Stimulated activated CD8-positive, alpha-beta memory T cell treated with anti-CD3 and anti-CD28 coated beads, Interleukin-15, amount 100 ng/mL, for 4 hours (primary cell): ENCODE data around the gene RAB40A.
A peak's percentile ranks its signal among the peaks of the same experiment; 100 is the strongest.

Experiments used
- DNase-seq, 2 donors: peaks; one replicate each; pipeline ENCODE4 v3.0.0-alpha.2; 2020; ENCODE audit warnings: low read depth in 2 of 2

Gene RAB40A, protein sequence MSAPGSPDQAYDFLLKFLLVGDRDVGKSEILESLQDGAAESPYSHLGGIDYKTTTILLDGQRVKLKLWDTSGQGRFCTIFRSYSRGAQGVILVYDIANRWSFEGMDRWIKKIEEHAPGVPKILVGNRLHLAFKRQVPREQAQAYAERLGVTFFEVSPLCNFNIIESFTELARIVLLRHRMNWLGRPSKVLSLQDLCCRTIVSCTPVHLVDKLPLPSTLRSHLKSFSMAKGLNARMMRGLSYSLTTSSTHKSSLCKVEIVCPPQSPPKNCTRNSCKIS

DNA sequence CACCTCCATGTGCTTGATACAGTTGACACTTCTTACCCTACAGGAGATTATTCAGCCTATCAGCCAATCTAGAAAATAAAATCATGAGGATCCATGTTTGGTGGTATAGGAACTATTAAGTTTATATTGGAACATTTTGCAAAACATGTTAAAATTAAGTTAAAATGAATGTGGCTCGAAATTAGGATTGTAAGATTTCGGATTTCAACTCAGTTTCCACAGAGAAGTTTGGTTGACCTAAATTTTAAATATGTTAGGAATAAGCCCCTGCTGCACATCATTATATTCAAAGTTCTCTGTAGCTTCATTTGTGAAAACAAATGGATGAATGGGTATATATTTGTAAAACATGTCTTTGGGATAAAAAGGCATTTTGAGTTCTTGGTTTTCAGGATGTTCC lies at the start of gene RAB40A:
Gene RAB40A (minus strand): TSS at position 101 of the 400 bp plus-strand sequence. CDS start 18,733 bp downstream, outside the sequence.
- DNase-seq = no peak

DNA sequence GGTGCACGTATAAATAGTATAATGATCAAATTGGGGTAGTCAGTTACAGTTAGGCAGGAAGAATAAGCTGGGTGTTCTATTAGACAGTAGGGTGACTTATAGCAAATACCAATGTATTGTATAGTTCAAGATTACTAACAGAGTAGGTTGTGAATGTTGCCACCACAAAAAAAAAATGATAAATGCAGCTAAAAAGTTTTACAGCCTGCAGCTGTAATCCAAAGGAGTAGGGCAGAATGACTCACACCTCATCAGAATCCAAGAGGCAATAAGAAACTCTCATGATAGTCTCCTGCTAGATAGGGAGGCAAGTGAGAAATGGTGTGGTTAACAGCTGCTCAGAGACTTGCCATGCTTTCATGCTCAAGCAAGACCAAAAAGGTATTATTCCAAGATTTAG lies 46.5 kb upstream of the RAB40A start:
- DNase-seq = no peak

DNA sequence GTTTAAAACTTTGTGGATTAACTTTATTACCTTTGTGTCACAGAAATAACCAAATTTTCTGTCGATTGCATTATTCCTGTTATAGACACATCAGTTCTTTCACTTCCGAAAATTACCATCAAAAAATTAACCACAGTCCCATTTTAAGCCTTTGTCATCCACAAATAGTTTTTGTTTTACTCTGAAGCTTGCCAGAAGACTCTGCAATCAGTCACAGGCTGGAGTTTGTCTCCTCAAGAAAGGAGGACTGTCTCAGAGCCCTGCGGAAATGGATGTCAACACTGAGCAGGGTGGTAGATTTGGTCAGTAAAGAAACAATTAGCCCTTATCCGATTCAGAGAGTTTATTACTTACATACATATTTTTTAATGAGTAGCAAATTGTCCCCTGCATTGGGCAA lies 45.9 kb upstream of the RAB40A start:
- DNase-seq = no peak

DNA sequence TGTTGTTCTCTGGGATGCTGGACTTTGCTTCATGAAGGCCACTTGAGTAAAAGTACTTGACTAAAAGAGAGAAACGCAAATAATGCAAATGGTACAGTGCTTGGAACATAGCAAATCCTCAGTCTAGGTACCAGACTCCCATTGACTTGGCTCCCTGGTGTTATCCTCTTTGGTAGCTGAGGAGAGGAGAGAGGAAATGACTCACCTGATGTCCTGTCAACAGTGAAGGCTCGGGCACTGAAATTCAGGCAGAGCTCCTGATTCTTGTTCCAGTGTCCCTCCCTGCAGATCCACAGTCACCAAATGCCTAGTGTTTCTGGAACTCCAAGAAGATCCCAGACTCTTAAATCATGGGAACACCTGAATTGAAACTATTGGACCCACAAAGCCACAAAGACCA lies 43.5 kb upstream of the RAB40A start:
- no peak for DNase-seq

DNA sequence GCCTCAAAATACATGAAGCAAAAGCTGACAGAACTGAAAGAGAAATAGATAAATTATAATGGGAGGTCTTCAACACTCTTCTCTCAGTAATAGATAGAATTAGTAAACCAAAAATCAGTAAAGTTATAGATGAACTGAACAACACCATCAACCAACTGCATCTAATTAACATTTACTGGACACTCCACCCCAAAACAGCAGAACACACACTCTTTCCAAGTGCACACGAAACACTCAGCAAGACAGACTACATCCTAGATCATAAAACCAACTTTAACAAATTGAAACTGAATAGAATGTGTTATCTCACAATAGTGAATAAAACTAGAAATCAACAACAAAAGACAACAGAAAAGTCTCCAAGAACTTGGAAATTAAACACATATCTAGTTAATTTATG lies 41.0 kb upstream of the RAB40A start:
- no peak for DNase-seq

DNA sequence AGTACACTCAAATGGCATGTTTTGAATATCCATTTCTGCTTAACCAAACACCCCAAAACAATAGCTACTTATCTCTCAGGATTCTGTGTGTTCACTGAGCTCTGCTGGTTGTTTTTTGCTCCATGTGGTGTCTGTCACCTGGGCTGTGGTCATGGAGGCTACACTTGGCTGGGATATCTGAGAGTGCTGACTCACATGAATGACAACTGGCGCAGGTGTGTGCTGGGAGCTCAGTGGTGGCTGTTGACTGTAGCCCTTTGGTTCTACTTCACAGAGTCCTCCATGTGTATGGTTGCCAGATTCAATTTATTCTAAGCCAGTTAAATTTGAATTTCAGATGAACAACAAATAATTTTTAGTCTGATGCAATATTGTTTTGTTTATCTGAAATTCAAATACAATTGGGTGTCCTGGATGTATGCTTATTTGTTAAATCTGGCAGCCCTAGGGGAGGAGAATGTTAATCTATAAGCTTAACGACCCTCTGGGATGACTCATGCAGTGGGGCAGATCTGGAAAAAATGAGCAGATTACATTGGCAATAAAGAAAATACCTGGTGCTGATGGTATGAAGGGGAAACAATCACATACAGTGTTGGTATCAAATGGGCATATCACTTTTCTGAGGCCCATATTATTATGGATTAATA lies 37.8 kb upstream of the RAB40A start:
- DNase-seq = no peak

DNA sequence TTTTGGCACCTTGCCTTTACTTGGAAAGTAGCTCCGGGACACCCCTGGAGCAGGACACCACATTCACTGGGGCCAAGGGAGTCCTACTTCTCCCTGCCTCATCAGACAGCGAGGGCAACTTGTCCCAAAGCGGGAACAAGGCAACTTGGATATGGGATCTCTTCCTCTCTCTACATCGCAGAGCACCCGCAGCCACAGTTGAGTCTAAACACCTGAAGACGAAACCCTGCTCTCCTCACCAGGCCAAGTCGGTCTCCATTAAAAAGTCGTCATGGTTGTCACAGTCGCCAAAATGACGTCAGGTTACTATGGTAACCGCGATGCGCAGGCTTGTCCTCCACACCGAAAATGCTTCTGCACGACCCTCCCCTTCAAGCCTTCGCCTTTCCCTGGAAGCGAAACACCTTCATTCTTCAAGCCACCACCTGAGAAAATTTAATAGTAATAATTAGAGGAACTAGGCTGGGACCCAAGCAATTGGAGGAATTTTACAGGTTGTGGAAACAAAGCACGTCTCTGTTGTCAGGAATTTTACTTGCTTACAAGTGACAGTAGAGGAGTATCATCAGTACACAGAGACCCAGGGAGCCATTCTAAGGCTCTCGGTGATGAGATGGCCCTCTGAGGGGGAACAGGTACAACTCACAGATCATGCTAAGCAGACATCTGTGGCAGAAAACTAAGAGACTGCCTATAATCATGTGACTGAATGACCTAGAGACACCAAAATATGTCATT lies 35.6 kb upstream of the RAB40A start:
- peak; percentile 4 to 21 for DNase-seq

DNA sequence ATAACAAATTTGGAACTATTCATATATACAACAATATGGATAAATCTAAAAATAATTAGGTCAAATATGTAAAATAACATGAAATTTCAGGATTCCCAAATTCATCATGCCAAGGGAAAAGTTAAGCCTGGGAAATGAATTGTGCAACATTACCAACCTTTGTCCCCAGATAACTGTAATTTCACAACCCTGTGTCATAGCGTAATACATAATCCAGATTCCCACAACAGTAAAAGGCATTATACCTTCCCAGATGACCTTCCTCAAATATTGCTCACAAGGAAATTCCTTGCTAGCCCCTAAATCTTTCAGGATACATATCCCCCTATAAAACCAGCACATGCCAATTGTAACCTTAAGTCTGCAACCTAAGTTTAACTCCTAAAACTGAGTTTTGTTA lies 32.9 kb upstream of the RAB40A start:
- no peak for DNase-seq

DNA sequence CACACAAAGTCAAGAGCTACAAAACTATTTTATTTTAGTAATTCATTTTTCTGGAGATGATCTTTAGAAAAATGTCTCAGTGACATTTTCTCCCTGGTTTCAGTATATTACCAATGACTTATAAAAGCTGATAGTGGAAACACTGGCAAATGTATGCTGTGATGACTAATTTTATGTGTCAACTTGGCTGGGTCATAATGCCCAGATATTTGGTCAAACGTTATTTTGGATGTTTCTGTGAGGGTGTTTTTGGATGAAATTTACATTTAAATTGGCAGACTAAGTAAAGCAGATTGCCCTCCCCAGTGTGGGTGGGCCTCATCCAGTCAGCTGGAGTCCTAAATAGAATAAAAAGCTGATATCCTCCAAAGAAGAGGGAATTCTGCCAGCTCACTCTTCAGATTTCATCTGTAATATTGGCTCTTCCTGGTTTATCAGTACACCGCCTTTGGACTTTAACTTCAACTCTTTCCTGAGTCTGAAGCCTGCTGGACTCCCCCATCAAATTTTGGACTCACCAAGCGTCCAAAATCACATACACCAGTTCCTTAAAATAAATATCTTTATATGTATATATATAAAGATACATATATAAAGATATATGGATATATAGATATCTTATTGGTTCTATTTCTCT lies 31.2 kb upstream of the RAB40A start:
- no peak for DNase-seq

DNA sequence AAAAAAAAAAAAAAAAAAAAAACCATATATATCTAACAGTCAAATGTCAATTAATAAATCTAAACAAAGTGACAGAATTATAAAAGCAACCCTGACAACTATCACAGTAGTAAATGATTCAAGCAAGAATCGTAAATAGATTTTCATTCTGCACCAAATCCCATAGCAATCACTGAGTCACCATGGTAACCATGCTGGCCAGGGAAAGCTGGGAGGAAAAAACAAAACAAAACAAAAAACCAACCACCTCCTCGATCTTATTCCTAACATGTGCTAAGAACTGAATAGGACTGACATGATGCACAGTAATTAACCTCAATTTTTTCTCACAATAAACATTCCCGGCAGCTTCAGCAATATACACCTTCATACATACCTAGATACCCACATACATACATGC lies 30.6 kb upstream of the RAB40A start:
- no peak for DNase-seq

DNA sequence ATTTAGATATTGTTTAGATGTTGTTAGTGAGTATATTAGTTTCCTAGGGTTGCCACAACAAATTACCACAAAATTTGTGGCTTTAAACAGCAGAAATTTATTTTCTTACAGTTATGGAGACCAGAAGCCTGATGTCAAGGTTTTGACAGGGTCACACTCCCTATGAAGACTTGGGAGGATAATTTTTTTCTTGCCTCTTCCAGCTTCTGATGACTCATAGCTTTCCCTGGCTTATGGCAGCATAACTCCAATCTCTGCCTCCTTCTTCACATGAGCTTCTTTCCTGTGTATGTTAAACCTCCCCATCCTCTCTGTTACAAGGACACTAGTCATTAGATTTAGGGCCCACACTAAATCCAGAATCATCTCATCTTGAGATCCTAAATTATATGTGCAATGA lies 20.9 kb upstream of the RAB40A start:
- DNase-seq = no peak

DNA sequence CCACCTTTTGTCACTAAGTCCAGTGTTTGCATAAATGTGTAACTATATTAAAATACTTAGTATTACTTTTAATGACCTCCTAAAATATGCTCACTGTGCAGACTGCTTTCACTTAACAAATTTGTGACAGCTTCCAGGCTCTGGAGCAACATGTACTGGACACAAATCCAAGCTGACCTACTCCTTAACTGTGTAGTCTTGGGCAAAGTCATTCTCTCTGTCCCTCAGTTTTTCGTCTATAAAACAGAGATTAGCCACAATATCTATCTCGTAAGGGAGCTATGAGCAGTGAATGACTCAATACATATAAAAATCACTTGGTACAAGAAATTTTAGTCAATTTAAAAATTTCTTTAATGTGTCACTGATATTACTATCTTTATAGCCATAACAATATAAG lies 20.4 kb upstream of the RAB40A start:
- DNase-seq = no peak

DNA sequence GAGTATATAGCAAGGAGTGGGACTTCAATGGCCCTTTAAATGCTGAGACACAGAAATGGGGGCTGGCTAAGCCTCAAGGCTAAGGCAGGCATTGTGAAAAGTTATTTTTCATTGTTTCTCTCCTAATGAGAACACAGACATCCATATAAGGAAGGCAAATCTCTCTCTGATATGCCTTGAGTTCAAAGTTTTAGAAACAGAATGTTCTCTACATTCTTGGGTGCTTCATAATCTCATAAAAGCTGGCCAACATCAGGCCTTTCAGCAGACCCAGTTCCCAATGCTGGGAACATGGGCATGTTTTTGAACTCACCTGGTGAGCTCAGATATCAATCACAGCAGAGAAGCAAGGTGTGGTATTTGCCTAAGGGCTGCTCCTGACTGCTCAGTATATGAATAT lies 19.4 kb upstream of the RAB40A start:
- DNase-seq = no peak

DNA sequence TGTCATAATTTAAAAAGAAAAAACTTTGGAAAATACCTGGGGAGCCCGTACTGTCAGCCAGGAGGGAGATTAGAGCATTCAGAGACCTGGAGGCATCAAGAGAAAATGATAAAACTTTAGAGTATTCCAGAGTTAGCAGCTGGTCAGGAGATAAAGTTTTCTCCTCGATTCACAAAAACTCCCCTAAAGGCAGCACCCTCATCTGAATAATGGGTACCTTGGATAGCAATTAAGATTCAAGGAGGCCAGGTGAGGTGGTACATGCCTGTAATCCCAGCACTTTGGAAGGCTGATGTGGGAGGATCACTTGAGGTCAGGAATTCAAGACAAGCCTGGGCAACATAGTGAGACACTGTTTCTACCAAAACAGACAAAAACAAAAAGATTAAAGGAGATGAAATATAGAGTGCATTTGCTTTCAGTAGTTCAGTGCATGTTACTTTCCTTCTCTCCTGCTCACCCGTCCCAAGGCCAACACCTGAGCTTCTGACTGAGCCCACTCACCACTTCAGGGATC lies 18.6 kb upstream of the RAB40A start:
- no peak for DNase-seq

DNA sequence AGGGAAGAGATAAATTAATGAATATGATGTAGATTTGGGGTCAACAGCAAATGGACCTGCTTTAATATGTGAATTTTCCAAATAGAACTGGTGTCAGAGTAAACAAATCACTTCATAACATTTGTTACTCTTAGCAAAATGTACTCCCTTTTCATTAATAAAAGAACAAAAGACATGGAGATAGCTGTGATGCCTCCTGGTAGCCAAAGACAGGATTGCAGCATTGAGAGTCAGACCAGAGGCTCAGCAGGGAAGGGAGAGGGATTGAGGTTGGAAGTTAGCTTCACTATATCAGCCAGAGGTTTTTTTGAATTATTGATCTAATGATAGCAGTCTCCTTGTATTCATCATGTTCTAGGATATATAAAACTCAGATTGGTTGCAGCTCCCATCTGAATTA lies 17.4 kb upstream of the RAB40A start:
- DNase-seq = no peak

DNA sequence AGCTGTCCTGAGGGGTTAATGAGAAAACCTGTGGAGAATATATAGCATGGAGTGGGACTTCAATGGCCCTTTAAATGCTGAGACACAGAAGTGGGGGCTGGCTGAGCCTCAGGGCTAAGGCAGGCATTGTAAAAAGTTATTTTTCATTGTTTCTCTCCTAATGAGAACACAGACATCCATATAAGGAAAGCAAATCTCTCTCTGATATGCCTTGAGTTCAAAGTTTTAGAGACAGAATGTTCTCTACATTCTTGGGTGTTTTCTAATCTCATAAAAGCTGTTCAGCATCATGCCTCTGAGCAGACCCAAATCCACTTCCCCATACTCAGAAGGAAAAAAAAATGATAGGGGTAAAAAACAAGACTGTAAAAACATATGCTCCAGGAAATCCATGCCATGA lies 16.8 kb upstream of the RAB40A start:
- no peak for DNase-seq

DNA sequence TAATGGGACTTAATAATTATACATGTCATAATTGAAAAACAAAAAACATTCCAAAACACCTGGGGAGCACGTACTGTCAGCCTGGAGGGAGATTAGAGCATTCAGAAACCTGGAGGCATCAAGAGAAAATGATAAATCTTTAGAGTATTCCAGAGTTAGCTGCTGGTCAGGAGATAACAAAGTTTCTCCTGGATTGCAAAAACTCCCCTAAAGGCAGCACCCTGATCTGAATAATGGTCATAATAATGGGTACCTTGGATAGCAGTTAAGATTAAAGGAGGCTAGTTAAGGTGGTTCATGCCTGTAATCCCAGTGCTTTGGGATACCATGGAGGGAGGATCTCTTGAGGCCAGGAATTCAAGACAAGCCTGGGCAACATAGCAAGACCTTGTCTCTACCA lies 15.9 kb upstream of the RAB40A start:
- DNase-seq = no peak

DNA sequence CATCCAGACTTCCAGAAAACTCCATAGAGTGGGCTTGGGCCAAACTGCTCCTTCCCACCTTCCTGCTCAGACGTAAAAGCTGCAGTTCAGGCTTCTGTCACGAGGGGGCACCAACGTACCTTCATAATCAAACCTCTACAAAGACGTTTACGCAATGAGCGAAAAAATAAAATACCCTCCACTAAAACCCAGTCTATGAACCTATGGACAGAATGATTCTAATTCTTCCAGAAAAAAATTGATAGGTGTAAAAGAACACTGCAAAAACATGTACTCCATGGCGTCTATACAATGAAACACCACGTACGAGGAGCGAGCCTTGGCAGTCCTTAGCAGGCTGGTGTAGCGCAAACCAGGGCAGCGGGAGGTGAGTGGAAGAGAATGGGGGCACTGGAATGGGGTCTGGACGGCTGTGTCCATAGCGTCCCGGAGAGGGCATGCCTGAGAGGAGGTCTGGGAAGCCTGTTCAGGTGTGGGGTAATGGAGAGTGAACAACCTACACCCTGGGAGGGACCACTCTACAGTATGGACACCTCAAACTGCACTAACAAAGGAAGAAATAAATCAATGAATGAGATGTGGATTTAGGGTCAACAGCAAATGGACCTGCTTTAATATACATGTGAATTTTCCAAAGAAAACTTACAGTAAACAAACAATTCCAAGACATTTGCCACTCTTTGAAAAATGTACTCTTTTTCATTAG lies 14.4 kb upstream of the RAB40A start:
- peak; percentile 20 for DNase-seq

DNA sequence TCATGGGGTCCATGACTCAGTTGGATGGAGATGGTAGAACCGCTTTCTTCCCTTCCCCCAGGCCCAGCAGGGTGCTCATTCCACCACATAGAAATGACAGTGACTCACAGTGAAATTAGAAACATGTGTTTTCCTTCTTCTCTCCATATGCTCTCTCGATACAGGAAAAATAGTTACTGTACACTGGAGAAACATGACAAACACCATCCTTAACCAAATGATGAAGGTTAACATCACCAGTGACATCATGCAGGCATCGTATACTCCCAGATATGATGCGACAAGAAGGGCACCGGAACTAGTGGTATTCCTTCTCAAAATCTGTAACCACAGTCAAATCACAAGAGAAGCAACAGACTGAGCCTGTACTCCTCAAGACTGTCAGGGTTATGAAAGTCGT lies 11.7 kb upstream of the RAB40A start:
- no peak for DNase-seq

DNA sequence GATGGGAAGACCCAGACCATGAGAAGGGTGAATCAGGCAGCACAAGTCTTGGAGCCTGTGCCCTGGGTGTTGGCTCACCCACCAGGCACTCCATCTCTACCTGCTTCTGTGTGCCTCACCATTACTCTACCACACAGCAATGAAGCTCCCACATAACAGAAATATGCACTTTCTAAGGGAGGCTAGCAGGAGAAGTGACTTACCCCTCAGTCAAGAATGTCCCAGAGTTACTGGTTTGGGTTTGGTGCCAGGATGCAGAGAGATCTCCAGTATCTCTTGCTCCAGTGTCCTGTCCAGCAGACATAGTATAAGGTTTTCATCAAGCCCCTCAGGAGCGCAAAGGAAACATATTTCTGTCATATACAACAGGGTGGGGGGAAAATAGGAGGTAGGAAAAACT lies 11.3 kb upstream of the RAB40A start:
- no peak for DNase-seq

DNA sequence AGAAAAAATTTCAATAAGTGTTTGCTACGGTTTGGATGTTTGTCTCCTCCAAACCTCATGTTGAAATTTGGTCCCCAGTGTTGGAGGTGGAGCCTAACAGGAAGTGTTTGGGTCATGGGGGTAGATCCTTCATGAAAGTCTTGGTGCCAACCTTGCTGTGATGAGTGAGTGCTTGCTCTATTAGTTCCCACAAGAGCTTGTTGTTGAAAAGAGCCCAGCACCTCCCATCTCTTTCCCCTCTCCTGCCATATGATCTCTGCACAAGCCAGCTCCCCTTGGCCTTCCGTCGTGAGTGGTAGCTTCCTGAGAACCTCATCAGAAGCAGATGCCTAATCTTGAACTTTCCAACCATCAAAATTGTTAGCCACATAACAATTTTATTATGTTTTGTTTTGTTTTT lies 10.3 kb upstream of the RAB40A start:
- no peak for DNase-seq

DNA sequence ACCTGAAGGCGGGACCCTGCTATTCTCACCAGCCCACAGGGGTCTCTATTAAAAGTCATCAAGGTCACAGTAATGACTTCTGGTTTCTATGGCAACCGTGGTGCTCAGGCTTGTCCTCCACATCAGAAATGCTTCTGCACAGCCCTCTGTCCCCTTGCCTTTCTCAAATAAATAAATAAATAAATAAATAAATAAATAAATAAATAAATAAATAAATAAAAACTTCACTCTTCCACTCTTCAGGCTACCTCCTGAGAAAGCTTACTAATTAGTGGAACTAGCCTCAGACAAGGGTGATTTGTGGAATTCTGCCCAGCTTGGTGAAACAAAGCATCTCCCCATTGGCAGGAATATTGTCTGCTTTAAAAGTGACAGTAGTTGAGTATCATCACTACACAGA lies 5.5 kb upstream of the RAB40A start:
- no peak for DNase-seq
